Spleen (tissue), 11 donors: ENCODE measurements around the gene NUAK1. TPM values are rescaled to one million over a fixed set of nuclear protein-coding genes. Genes with fewer than 3 reads are reported as not detected.

Experiments
- DNase-seq: peaks from one replicate; pipeline ENCODE4 v3.0.0-alpha.2; 2020
- H3K27ac ChIP-seq, 8 donors: fragments of 200-600 bp; sonication (generic) in 7 of 8; 1 replicate in 4 of 8; 2 replicates in 4 of 8; pipeline versions ENCODE4 v1.5.0 to v1.8.0; 2016 to 2021; ENCODE audit warnings: inconsistent platforms in 4 of 8, mild to moderate bottlenecking in 4 of 8, moderate library complexity in 1 of 8
- H3K27me3 ChIP-seq, 7 donors: fragments of 200-600 bp; sonication (generic) in 6 of 7; replicated peaks in 1 of 7; 1 replicate in 4 of 7; 2 replicates in 3 of 7; pipeline versions ENCODE4 v1.5.0 to v1.8.0; 2016 to 2021; ENCODE audit warnings: inconsistent platforms in 3 of 7, mild to moderate bottlenecking in 1 of 7
- H3K36me3 ChIP-seq, 6 donors: fragments of 200-600 bp; sonication (generic) in 5 of 6; 1 replicate in 4 of 6; 2 replicates in 2 of 6; pipeline versions ENCODE4 v1.5.0 to v1.8.0; 2016 to 2021; ENCODE audit warnings: inconsistent platforms in 2 of 6
- H3K4me1 ChIP-seq, 6 donors: fragments of 200-600 bp; sonication (generic) in 5 of 6; 1 replicate in 3 of 6; 2 replicates in 3 of 6; pipeline versions ENCODE4 v1.5.0 to v1.8.0; 2016 to 2021; ENCODE audit warnings: inconsistent platforms in 3 of 6
- H3K4me3 ChIP-seq, 8 donors: fragments of 200-600 bp; sonication (generic) in 7 of 8; 1 replicate in 4 of 8; 2 replicates in 4 of 8; pipeline versions ENCODE4 v1.5.0 to v1.8.0; 2016 to 2021; ENCODE audit warnings: inconsistent platforms in 4 of 8, mild to moderate bottlenecking in 4 of 8, moderate library complexity in 2 of 8
- H3K9me3 ChIP-seq, 8 donors: fragments of 200-600 bp; sonication (generic) in 7 of 8; 1 replicate in 4 of 8; 2 replicates in 4 of 8; pipeline versions ENCODE4 v1.5.0 to v1.8.0; 2016 to 2021; ENCODE audit warnings: inconsistent platforms in 4 of 8
- POLR2A ChIP-seq, 3 donors: fragments of 450-650 bp; IDR thresholded peaks; one replicate each; pipeline ENCODE4 v1.5.1; 2017; ENCODE audit warnings: antibody characterized with exemption in 3 of 3, mild to moderate bottlenecking in 1 of 3
- POLR2AphosphoS5 ChIP-seq, 3 donors: sonication (generic); formaldehyde crosslinking; IDR thresholded peaks; one replicate each; pipeline ENCODE4 v1.5.1; 2017; ENCODE audit warnings: antibody characterized with exemption in 3 of 3
- WGBS, 5 donors: extraction: QIAGEN DNeasy Blood & Tissue Kit in 3 of 5; methylation state at CpG; one replicate each; pipeline versions ENCODE4 v1.1.5 to v1.1.7; 2013 to 2018; 5-methylcytosine and 5-hydroxymethylcytosine counted together
- intact Hi-C: fragments of 100-400 bp; cut with DNase I; formaldehyde crosslinking; loops from one replicate; pipeline ENCODE4 v1.15.0; 2023; ENCODE audit warnings: low total_unique reads
- polyA plus RNA-seq, 3 donors: library from polyadenylated mRNA; stranded (reverse); fragments of 200-250 nt; gene quantifications; one replicate each; pipeline ENCODE4 v1.2.1, GENCODE V29; 2013
- total RNA-seq, 7 donors: library from RNA; depleted of rRNA in 3 of 7; stranded (reverse); fragments of >200 nt in 3 of 7; fragmentation: NEBNext Ultra II Directional in 4 of 7; extraction: Animal tissue kit (Norgen Biotek cat#: 25700) in 4 of 7; gene quantifications; one replicate each; pipeline versions ENCODE4 v1.1.0 to v1.2.1, GENCODE V29; 2016 to 2021
- TF ChIP-seq, protein P1 (sequence below), 11 experiments: fragments of 200-600 bp in 7 of 11; fragments of 450-650 bp in 4 of 11; sonication (generic) in 4 of 11; IDR thresholded peaks in 8 of 11; conservative IDR thresholded peaks in 3 of 11; 1 replicate in 7 of 11; 2 replicates in 4 of 11; pipeline versions ENCODE4 v1.4.0 to v1.8.0; 2016 to 2021; ENCODE audit warnings: antibody characterized with exemption in 11 of 11, inconsistent platforms in 4 of 11, mild to moderate bottlenecking in 1 of 11
- donor health status: healthy with polysubstance abuse.
- donor health status: DM: no; HTN: no; CAD: no; lungs with moderate emphysema.
- donor health status: DM: no; HTN: no; CAD: no.
- donor health status: Bipolar disorder and iron deficiency.
- donor health status: healthy.
- donor health status: DM: no; HTN: no; CAD: no.
- donor health status: DM: yes; HTN: yes; CAD: no.

NUAK1 gene
- total and polyA plus RNA-seq, 10 donors = 0.20 to 3.3 (median 1.2) TPM

DNA sequence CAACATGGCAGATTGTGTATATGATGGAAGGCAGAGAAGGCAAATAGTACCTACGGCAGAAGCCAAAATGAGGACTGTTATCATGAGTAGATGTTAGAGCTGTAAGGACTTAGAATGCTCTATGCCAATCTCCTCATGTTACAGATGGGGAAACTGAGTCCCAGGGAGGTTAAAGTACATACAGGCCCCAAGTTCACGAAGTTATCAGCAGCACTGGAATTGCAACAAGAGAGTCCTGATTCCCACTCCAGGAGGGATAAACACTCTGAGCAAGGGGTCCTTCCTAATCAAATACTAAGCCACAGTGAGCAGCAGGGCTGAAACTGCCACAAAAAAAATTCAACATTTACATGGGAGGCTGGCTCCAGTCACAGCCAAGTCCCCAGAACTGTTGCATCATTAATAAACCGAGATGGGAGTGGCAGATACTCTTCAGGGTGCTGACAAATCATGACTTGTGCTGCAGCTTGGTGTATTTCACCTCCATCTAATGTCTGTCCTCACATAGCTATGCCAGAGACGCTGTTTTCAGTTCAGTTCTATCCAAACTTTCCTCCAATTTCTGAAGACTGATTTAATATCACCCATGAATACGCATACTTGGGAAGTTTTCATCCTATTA lies 24.2 kb downstream of the NUAK1 start:
- intact Hi-C loops = no loop called here

DNA sequence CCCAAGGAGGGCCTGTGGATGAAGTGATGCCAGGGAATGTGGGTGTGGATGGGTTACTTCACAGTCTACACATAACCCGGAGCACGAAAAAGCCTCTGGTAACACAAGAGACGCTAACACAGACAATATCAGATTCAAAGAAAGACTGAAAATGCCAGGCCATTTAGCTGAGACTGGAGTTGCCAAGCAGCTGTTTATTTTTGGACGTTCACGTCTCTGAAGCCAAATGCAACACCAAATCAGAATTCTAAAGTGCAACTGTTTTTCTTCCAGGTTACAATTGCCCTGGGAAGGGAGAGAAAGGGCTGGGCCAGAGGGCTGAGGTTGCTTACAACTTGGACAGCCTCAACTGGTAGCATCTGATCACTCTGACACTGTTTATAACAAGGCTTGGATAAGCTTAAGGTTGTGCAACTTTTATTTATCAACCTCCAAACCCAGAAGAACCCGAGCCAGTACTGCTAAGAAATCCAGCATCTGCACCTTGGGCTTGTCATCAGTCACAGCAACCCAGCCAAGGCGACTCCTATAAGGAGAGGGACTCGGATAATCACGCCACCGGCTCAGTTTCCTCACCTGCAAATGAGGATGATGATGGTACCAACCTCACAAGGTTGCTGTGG lies 24.8 kb downstream of the NUAK1 start:
- Histone ChIP-seq H3K4me1 (peaks cover 0 to 7% (median 0%) of the 10 kb centered on the region in 6 donors), H3K36me3 (no peaks in the 10 kb centered on the region), H3K9me3 (no peaks in the 10 kb centered on the region), H3K27me3 (peaks cover 0 to 42% (median 0%) of the 10 kb centered on the region in 7 donors), H3K4me3 (no peak overlapping the region), H3K27ac (no peak overlapping the region)
- 79 to 89% (median 86%) methylated on average over 10 of the region's 10 CpGs for WGBS, 5 donors
- no peak for DNase-seq
- intact Hi-C loops = no loop called here
- TF ChIP-seq POLR2AphosphoS5 (IDR thresholded peaks at IDR 0.05) (no peak), POLR2A (IDR thresholded peaks at IDR 0.05) (no peak)

More for the DNA sequence above, 24.2 kb downstream of the NUAK1 start:
- no peak for DNase-seq
- H3K9me3 ChIP-seq = no peaks in the 10 kb centered on the region
- WGBS, 5 donors = 75 to 91% (median 79%) methylated on average over 5 of the region's 5 CpGs
- TF ChIP-seq, protein P1, sequence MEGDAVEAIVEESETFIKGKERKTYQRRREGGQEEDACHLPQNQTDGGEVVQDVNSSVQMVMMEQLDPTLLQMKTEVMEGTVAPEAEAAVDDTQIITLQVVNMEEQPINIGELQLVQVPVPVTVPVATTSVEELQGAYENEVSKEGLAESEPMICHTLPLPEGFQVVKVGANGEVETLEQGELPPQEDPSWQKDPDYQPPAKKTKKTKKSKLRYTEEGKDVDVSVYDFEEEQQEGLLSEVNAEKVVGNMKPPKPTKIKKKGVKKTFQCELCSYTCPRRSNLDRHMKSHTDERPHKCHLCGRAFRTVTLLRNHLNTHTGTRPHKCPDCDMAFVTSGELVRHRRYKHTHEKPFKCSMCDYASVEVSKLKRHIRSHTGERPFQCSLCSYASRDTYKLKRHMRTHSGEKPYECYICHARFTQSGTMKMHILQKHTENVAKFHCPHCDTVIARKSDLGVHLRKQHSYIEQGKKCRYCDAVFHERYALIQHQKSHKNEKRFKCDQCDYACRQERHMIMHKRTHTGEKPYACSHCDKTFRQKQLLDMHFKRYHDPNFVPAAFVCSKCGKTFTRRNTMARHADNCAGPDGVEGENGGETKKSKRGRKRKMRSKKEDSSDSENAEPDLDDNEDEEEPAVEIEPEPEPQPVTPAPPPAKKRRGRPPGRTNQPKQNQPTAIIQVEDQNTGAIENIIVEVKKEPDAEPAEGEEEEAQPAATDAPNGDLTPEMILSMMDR (IDR thresholded peaks at IDR 0.05 in 8 of 11, conservative IDR thresholded peaks at IDR 0.05 in 3 of 11) = no peak
- TF ChIP-seq POLR2AphosphoS5 (IDR thresholded peaks at IDR 0.05) (no peak), POLR2A (IDR thresholded peaks at IDR 0.05) (no peak)
- H3K4me1 ChIP-seq = peaks cover 0 to 3% (median 0%) of the 10 kb centered on the region in 6 donors
- H3K27me3 ChIP-seq = peaks cover 0 to 43% (median 0%) of the 10 kb centered on the region in 7 donors
- H3K27ac ChIP-seq = no peak overlapping the region
- no peaks in the 10 kb centered on the region for H3K36me3 ChIP-seq
- no peak overlapping the region for H3K4me3 ChIP-seq

DNA sequence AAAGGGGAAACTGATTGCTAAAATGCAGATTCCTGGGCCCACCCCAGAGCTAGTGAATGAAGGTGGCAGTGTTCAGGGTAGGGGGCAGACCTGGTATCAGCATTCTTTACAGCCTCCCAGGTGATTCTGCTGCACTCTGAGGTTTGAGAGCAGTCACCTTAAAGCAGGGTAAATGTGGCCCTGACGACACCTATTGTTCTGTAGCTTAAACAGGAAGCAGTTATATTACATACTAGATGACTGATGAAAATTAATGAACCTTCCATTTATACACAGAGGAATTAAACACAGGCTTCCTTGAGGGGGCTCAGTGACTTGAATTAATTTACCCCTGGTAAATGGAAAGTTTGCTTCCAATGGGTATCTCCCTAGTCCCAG lies 25.3 kb downstream of the NUAK1 start:
- Histone ChIP-seq H3K36me3 (no peaks in the 10 kb centered on the region), H3K4me3 (no peak overlapping the region), H3K4me1 (peaks cover 0 to 12% (median 0%) of the 10 kb centered on the region in 6 donors), H3K27ac (no peak overlapping the region), H3K27me3 (peaks cover 0 to 45% (median 0%) of the 10 kb centered on the region in 7 donors), H3K9me3 (no peaks in the 10 kb centered on the region)
- whole genome bisulfite sequencing, 5 donors = 34 to 50% (median 40%) methylated on average over 1 of the region's 1 CpG
- TF ChIP-seq, protein P1 (IDR thresholded peaks at IDR 0.05 in 8 of 11, conservative IDR thresholded peaks at IDR 0.05 in 3 of 11) = no peak
- TF ChIP-seq POLR2AphosphoS5 (IDR thresholded peaks at IDR 0.05) (no peak), POLR2A (IDR thresholded peaks at IDR 0.05) (no peak)
- intact Hi-C loops = no loop called here
- DNase-seq = no peak

DNA sequence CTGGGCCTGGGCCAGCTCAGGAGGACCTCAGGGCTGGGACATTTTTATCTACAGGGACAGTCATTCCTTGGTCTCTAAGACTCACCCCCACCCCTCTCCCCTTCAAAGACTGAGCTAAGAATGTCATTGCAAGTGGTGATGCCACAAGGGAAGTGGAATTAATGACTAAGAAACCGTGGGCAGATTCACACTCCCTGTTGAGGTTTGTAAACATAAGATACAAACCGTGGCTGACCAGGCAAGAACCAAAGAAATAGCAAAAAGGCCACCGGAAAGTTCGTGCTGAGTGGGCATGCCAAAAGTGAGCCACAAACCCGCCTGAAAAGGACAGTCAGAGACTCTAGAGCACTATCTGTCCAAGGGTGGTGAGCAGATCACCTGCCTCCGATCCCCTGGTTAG lies 25.7 kb downstream of the NUAK1 start:
- TF ChIP-seq POLR2A (IDR thresholded peaks at IDR 0.05) = no peak
- TF ChIP-seq, protein P1 (IDR thresholded peaks at IDR 0.05 in 8 of 11, conservative IDR thresholded peaks at IDR 0.05 in 3 of 11) = no peak
- TF ChIP-seq POLR2AphosphoS5 (IDR thresholded peaks at IDR 0.05) = no peak
- H3K4me1 ChIP-seq = peaks cover 0 to 12% (median 0%) of the 10 kb centered on the region in 6 donors
- intact Hi-C loops = no loop called here
- H3K4me3 ChIP-seq = no peak overlapping the region
- no peak for DNase-seq
- H3K27ac ChIP-seq = no peak overlapping the region
- 51 to 63% (median 53%) methylated on average over 5 to 6 of the region's 6 CpGs for WGBS, 5 donors
- no peaks in the 10 kb centered on the region for H3K9me3 ChIP-seq
- peaks cover 0 to 46% (median 0%) of the 10 kb centered on the region in 7 donors for H3K27me3 ChIP-seq
- H3K36me3 ChIP-seq = no peaks in the 10 kb centered on the region
